Loucy (cell line): ENCODE data around the gene CCDC85C.

Experiments
- CTCF ChIP-seq: fragments of 200-600 bp; sonication (generic); conservative IDR thresholded peaks from 2 replicates; pipeline ENCODE4 v1.5.1; 2014; ENCODE audit warnings: mild to moderate bottlenecking, antibody characterized with exemption, low read length
- EZH2phosphoT487 ChIP-seq: fragments of 200-600 bp; IDR thresholded peaks from 2 replicates; pipeline ENCODE4 v1.6.1; 2018; ENCODE audit warnings: antibody characterized with exemption, mild to moderate bottlenecking, moderate library complexity, borderline replicate concordance

GRCh38 chr14:99589031-99589441 is 15.0 kb downstream of the CCDC85C start:
- TF ChIP-seq CTCF (no peak), EZH2phosphoT487 (no peak)
